Measurements from ENCODE around the gene SPEF2.

DNA sequence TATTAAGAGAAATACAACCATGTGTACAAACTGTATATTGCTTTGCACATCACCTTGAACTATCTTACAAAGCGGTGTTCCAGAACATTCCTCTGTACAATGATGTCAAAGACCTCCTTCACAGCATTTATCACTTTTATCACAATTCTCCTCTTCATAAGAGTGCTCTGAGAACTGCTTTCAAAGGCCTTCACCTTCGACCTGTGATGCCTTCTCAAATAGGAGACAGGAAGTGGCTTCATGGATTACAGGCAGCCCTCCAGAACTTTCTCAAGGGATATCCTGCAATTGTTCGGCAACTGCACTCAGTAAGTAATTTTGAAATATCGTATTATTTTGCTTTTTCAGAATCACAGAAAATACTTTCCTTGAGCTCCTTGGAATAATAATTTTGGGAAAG, 171.1 kb downstream of the SPEF2 start:
- TF ChIP-seq EZH2 (IDR thresholded peaks at IDR 0.05; ENCODE audit: borderline replicate concordance): no peak
- TF ChIP-seq, protein P1, sequence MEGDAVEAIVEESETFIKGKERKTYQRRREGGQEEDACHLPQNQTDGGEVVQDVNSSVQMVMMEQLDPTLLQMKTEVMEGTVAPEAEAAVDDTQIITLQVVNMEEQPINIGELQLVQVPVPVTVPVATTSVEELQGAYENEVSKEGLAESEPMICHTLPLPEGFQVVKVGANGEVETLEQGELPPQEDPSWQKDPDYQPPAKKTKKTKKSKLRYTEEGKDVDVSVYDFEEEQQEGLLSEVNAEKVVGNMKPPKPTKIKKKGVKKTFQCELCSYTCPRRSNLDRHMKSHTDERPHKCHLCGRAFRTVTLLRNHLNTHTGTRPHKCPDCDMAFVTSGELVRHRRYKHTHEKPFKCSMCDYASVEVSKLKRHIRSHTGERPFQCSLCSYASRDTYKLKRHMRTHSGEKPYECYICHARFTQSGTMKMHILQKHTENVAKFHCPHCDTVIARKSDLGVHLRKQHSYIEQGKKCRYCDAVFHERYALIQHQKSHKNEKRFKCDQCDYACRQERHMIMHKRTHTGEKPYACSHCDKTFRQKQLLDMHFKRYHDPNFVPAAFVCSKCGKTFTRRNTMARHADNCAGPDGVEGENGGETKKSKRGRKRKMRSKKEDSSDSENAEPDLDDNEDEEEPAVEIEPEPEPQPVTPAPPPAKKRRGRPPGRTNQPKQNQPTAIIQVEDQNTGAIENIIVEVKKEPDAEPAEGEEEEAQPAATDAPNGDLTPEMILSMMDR (IDR thresholded peaks at IDR 0.05; ENCODE audit: poor library complexity): no peak
